GM23338 (cell line): ENCODE measurements around the gene SEMA4C. TPM values are rescaled to one million over a fixed set of nuclear protein-coding genes. Genes with fewer than 3 reads are reported as not detected.

ENCODE experiments used
- ATAC-seq: fragments of 200-7000 bp; cut with Tn5 transposase; 3 replicates; pipeline ENCODE4 v1.9.1; 2020
- DNase-seq: peaks from one replicate; pipeline ENCODE4 v3.0.0-alpha.2; 2015; ENCODE audit warnings: low spot score
- H2AFZ ChIP-seq: fragments of 200-600 bp; sonication (generic); 2 replicates; pipeline ENCODE4 v1.8.0; 2016; ENCODE audit warnings: antibody characterized with exemption, mild to moderate bottlenecking, moderate library complexity
- H3F3A ChIP-seq: fragments of 200-600 bp; sonication (generic); replicated peaks from 2 replicates; pipeline ENCODE4 v1.8.0; 2017; ENCODE audit warnings: antibody characterized with exemption, mixed run types, low read depth
- H3K27ac ChIP-seq: fragments of 200-600 bp; sonication (generic); 2 replicates; pipeline ENCODE4 v1.6.1; 2016; ENCODE audit warnings: low read depth
- H3K27me3 ChIP-seq: fragments of 200-600 bp; sonication (generic); 2 replicates; pipeline ENCODE4 v1.8.0; 2016; ENCODE audit warnings: mild to moderate bottlenecking, mixed run types, moderate library complexity; ENCODE audit not compliant: insufficient read depth
- H3K36me3 ChIP-seq: fragments of 200-600 bp; sonication (generic); 2 replicates; pipeline ENCODE4 v1.8.0; 2016; ENCODE audit warnings: mild to moderate bottlenecking; ENCODE audit not compliant: insufficient read depth
- H3K4me1 ChIP-seq: fragments of 200-600 bp; sonication (generic); 2 replicates; pipeline ENCODE4 v1.8.0; 2016; ENCODE audit warnings: mild to moderate bottlenecking, moderate library complexity; ENCODE audit not compliant: insufficient read depth
- H3K4me2 ChIP-seq: fragments of 200-600 bp; sonication (generic); 2 replicates; pipeline ENCODE4 v1.7.1; 2017; ENCODE audit warnings: mixed run types
- H3K4me3 ChIP-seq: fragments of 200-600 bp; sonication (generic); 2 replicates; pipeline ENCODE4 v1.6.1; 2016; ENCODE audit warnings: mixed run types
- H3K79me2 ChIP-seq: fragments of 200-600 bp; sonication (generic); replicated peaks from 2 replicates; pipeline ENCODE4 v1.8.0; 2017; ENCODE audit warnings: mild to moderate bottlenecking; ENCODE audit not compliant: insufficient read depth
- H3K9me2 ChIP-seq: fragments of 200-600 bp; sonication (generic); 2 replicates; pipeline ENCODE4 v1.8.0; 2017; ENCODE audit not compliant: insufficient read depth
- H4K20me1 ChIP-seq: fragments of 200-600 bp; sonication (generic); replicated peaks from 2 replicates; pipeline ENCODE4 v1.8.0; 2017; ENCODE audit warnings: mild to moderate bottlenecking; ENCODE audit not compliant: insufficient read depth
- H3K27ac Mint-ChIP-seq: 2 replicates; pipeline ENCODE4 v1.8.0; 2020; ENCODE audit warnings: inconsistent platforms, mild to moderate bottlenecking, moderate library complexity, mixed read lengths
- H3K27me3 Mint-ChIP-seq: 3 replicates; pipeline ENCODE4 v1.8.0; 2022; ENCODE audit warnings: low read depth, mild to moderate bottlenecking, moderate library complexity, mixed read lengths, inconsistent platforms; ENCODE audit not compliant: insufficient read depth, poor library complexity
- H3K36me3 Mint-ChIP-seq: 3 replicates; pipeline ENCODE4 v1.8.0; 2021; ENCODE audit warnings: low read depth, mild to moderate bottlenecking, inconsistent platforms, moderate library complexity, mixed read lengths
- H3K4me1 Mint-ChIP-seq: 3 replicates; pipeline ENCODE4 v1.8.0; 2020; ENCODE audit warnings: mild to moderate bottlenecking, inconsistent platforms, mixed read lengths
- H3K4me3 Mint-ChIP-seq: 3 replicates; pipeline ENCODE4 v1.8.0; 2021; ENCODE audit warnings: moderate library complexity, mild to moderate bottlenecking, inconsistent platforms, mixed read lengths
- H3K9me3 Mint-ChIP-seq: 3 replicates; pipeline ENCODE4 v1.8.0; 2020; ENCODE audit warnings: moderate library complexity, mild to moderate bottlenecking, inconsistent platforms, mixed read lengths
- EZH2phosphoT487 ChIP-seq: fragments of 200-600 bp; sonication (generic); IDR thresholded peaks from one replicate; pipeline ENCODE4 v1.8.1; 2018; ENCODE audit warnings: antibody characterized with exemption; ENCODE audit not compliant: unreplicated experiment
- JUNB ChIP-seq: IDR thresholded peaks from one replicate; pipeline ENCODE4 v1.6.1; 2016; ENCODE audit warnings: antibody characterized with exemption; ENCODE audit not compliant: unreplicated experiment
- polyA plus RNA-seq: library from polyadenylated mRNA; unstranded; fragments of >200 nt; fragmentation: Nextera tagmentation; extraction: Ambion mirVana; gene quantifications from 2 replicates; pipeline ENCODE4 v1.2.1, GENCODE V29; 2016
- total RNA-seq: library from RNA; depleted of rRNA; stranded (reverse); fragments of >200 nt; shearing (Covaris generic); gene quantifications from 2 replicates; pipeline ENCODE4 v1.2.3, GENCODE V29; 2014
- TF ChIP-seq, protein P1 (sequence below): IDR thresholded peaks from 2 replicates; pipeline ENCODE4 v1.6.1; 2016; ENCODE audit warnings: antibody characterized with exemption
- TF ChIP-seq, protein P2 (sequence below): IDR thresholded peaks from one replicate; pipeline ENCODE4 v1.6.1; 2018; ENCODE audit warnings: antibody characterized with exemption; ENCODE audit not compliant: unreplicated experiment
- TF ChIP-seq, protein P3 (sequence below), 2 experiments: fragments of 200-600 bp in 1 of 2; sonication (generic) in 1 of 2; conservative IDR thresholded peaks; 2 replicates each; pipeline versions ENCODE4 v1.5.1 to v1.6.1; 2016 to 2017; ENCODE audit warnings: antibody characterized with exemption in 2 of 2, low read depth in 2 of 2, mild to moderate bottlenecking in 2 of 2, moderate library complexity in 1 of 2

The SEMA4C gene
- total and polyA plus RNA-seq, 2 experiments from 2014 or later = 16.8 to 80.7 TPM

DNA sequence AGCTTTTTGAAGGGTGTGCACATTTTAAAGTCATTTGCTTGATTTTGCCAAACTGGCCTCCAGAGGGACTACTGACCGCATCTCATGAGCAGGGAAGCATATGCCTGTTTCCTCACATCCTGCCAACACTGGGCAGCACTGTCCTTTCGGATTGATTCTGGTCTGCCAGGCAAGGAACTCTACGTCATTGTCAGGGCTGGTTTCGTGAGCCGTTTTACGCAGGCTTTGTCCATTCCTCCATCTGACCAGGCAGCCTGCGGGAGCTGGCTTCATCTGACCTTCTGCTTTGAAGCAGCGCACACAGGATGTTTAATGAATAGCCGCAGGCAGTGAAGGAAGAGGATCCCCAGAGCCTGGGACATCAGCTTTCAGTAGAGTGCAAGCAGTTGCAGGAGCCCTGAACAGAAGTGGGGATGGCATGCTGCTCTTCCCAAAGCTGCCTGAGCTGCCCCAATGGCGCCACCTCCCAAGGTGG lies 46.3 kb upstream of the SEMA4C start:
- peak; percentile 20 for ATAC-seq

DNA sequence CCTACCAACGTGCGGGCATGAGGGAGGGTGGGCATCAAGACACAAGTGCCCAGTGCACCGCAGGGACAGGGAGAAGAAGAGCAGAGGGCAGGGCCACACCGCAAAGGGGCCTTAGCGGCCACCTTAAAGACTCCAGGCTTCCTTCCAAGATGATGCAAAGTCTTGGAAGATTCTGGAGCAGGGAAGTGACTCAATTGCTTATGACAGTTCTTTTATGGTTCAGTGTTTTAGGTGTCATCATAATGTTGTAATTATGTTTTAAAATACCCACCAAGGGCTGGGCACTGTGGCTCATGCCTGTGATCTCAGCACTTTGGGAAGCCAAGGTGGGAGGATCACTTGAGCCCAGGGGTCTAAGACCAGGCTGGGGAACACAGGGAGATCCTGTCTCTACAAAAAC lies 44.5 kb upstream of the SEMA4C start:
- H3K27ac ChIP-seq = no peak overlapping the region
- H3K4me3 Mint-ChIP-seq = no peak overlapping the region
- H3K4me1 ChIP-seq = no peaks in the 10 kb centered on the region; the same call in 1 of the 2 replicates
- ATAC-seq (no peak), DNase-seq (no peak)
- H3K9me2 ChIP-seq = no peaks in the 10 kb centered on the region
- H3K9me3 Mint-ChIP-seq = no peaks in the 10 kb centered on the region
- no peaks in the 10 kb centered on the region; the same call in 2 of the 3 replicates for H3K36me3 Mint-ChIP-seq
- H3K27me3 Mint-ChIP-seq = peaks cover 7% of the 10 kb centered on the region
- H4K20me1 ChIP-seq = no peaks in the 10 kb centered on the region
- no peaks in the 10 kb centered on the region for H3K79me2 ChIP-seq
- no peak overlapping the region for H2AFZ ChIP-seq
- H3K4me2 ChIP-seq = no peak overlapping the region
- no peak overlapping the region for H3K4me3 ChIP-seq
- H3F3A ChIP-seq = no peaks in the 10 kb centered on the region
- no peak overlapping the region for H3K27ac Mint-ChIP-seq
- H3K36me3 ChIP-seq = no peaks in the 10 kb centered on the region
- H3K4me1 Mint-ChIP-seq = peaks cover 30% of the 10 kb centered on the region
- H3K27me3 ChIP-seq = no peaks in the 10 kb centered on the region; the same call in 1 of the 2 replicates
- TF ChIP-seq, protein P1, sequence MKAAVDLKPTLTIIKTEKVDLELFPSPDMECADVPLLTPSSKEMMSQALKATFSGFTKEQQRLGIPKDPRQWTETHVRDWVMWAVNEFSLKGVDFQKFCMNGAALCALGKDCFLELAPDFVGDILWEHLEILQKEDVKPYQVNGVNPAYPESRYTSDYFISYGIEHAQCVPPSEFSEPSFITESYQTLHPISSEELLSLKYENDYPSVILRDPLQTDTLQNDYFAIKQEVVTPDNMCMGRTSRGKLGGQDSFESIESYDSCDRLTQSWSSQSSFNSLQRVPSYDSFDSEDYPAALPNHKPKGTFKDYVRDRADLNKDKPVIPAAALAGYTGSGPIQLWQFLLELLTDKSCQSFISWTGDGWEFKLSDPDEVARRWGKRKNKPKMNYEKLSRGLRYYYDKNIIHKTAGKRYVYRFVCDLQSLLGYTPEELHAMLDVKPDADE = no peak
- TF ChIP-seq, protein P2, sequence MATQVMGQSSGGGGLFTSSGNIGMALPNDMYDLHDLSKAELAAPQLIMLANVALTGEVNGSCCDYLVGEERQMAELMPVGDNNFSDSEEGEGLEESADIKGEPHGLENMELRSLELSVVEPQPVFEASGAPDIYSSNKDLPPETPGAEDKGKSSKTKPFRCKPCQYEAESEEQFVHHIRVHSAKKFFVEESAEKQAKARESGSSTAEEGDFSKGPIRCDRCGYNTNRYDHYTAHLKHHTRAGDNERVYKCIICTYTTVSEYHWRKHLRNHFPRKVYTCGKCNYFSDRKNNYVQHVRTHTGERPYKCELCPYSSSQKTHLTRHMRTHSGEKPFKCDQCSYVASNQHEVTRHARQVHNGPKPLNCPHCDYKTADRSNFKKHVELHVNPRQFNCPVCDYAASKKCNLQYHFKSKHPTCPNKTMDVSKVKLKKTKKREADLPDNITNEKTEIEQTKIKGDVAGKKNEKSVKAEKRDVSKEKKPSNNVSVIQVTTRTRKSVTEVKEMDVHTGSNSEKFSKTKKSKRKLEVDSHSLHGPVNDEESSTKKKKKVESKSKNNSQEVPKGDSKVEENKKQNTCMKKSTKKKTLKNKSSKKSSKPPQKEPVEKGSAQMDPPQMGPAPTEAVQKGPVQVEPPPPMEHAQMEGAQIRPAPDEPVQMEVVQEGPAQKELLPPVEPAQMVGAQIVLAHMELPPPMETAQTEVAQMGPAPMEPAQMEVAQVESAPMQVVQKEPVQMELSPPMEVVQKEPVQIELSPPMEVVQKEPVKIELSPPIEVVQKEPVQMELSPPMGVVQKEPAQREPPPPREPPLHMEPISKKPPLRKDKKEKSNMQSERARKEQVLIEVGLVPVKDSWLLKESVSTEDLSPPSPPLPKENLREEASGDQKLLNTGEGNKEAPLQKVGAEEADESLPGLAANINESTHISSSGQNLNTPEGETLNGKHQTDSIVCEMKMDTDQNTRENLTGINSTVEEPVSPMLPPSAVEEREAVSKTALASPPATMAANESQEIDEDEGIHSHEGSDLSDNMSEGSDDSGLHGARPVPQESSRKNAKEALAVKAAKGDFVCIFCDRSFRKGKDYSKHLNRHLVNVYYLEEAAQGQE = no peak
- TF ChIP-seq EZH2phosphoT487 = no peak
- TF ChIP-seq, protein P3, sequence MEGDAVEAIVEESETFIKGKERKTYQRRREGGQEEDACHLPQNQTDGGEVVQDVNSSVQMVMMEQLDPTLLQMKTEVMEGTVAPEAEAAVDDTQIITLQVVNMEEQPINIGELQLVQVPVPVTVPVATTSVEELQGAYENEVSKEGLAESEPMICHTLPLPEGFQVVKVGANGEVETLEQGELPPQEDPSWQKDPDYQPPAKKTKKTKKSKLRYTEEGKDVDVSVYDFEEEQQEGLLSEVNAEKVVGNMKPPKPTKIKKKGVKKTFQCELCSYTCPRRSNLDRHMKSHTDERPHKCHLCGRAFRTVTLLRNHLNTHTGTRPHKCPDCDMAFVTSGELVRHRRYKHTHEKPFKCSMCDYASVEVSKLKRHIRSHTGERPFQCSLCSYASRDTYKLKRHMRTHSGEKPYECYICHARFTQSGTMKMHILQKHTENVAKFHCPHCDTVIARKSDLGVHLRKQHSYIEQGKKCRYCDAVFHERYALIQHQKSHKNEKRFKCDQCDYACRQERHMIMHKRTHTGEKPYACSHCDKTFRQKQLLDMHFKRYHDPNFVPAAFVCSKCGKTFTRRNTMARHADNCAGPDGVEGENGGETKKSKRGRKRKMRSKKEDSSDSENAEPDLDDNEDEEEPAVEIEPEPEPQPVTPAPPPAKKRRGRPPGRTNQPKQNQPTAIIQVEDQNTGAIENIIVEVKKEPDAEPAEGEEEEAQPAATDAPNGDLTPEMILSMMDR (conservative IDR thresholded peaks at IDR 0.05; ENCODE audit: low read depth in 2 of 2) = no peak

More for the DNA sequence above, 46.3 kb upstream of the SEMA4C start:
- no peak for TF ChIP-seq JUNB
- TF ChIP-seq, protein P3 (conservative IDR thresholded peaks at IDR 0.05; ENCODE audit: low read depth in 2 of 2) = peak in 1 of 2 experiments; percentile 31; a peak in 1 of 4 replicates
- H3K4me3 Mint-ChIP-seq = no peak overlapping the region
- no peaks in the 10 kb centered on the region for H3K9me2 ChIP-seq
- H3F3A ChIP-seq = no peaks in the 10 kb centered on the region
- H3K36me3 ChIP-seq = no peaks in the 10 kb centered on the region
- H3K36me3 Mint-ChIP-seq = no peaks in the 10 kb centered on the region; the same call in 2 of the 3 replicates
- H4K20me1 ChIP-seq = no peaks in the 10 kb centered on the region
- H3K4me2 ChIP-seq = no peak overlapping the region
- H3K9me3 Mint-ChIP-seq = no peaks in the 10 kb centered on the region
- H3K27me3 Mint-ChIP-seq = no peaks in the 10 kb centered on the region
- peaks cover 16% of the 10 kb centered on the region for H3K4me1 ChIP-seq
- no peaks in the 10 kb centered on the region; the same call in 1 of the 2 replicates for H3K27me3 ChIP-seq
- DNase-seq = no peak
- H3K4me3 ChIP-seq = no peak overlapping the region
- no peaks in the 10 kb centered on the region for H3K79me2 ChIP-seq
- H3K27ac Mint-ChIP-seq = no peak overlapping the region
- peak overlapping the region; percentile 63; the same call in 1 of the 2 replicates for H2AFZ ChIP-seq
- H3K27ac ChIP-seq = no peak overlapping the region
- H3K4me1 Mint-ChIP-seq = peaks cover 39% of the 10 kb centered on the region
